Spinal cord (tissue), 10 donors: Measurements from ENCODE around the gene EVI5. TPM values are rescaled to one million over a fixed set of nuclear protein-coding genes. Genes with fewer than 3 reads are reported as not detected.
"Not testable (repeated sequence)": the region's sequence is repeated elsewhere in the genome, so short reads cannot be mapped to it uniquely, and the experiment has no call there.

Experiments
- DNase-seq, 6 donors: peaks; one replicate each; pipeline versions ENCODE4 v3.0.0 to v3.0.0-alpha.2; 2013 to 2015; ENCODE audit warnings: low spot score in 6 of 6, low read depth in 4 of 6
- H3K27ac ChIP-seq: one replicate; pipeline ENCODE4 v1.5.1; 2013; ENCODE audit warnings: low read depth, low read length, control low read depth
- H3K27me3 ChIP-seq: one replicate; pipeline ENCODE4 v1.6.1; 2013; ENCODE audit warnings: low read length; ENCODE audit not compliant: control insufficient read depth, insufficient read depth
- H3K36me3 ChIP-seq: one replicate; pipeline ENCODE4 v1.6.1; 2013; ENCODE audit warnings: low read length; ENCODE audit not compliant: control insufficient read depth, insufficient read depth
- H3K4me1 ChIP-seq: one replicate; pipeline ENCODE4 v1.6.1; 2013; ENCODE audit warnings: low read length; ENCODE audit not compliant: control insufficient read depth, insufficient read depth
- H3K4me3 ChIP-seq: one replicate; pipeline ENCODE4 v1.5.1; 2013; ENCODE audit warnings: low read depth, low read length, control low read depth
- H3K9me3 ChIP-seq: one replicate; pipeline ENCODE4 v1.6.1; 2013; ENCODE audit warnings: low read length; ENCODE audit not compliant: control insufficient read depth, insufficient read depth
- WGBS: methylation state at CpG from one replicate; pipeline ENCODE4 v1.1.5; 2013; ENCODE audit warnings: missing lambda C conversion rate; ENCODE audit not compliant: insufficient coverage; 5-methylcytosine and 5-hydroxymethylcytosine counted together
- polyA plus RNA-seq, 2 donors: library from polyadenylated mRNA; unstranded; fragments of 120-200 nt; gene quantifications; one replicate each; pipeline ENCODE4 v1.2.1, GENCODE V29; 2013; ENCODE audit not compliant: insufficient read length in 2 of 2
- total RNA-seq, 2 donors: library from RNA; depleted of rRNA in 1 of 2; stranded (reverse); fragments of 120-200 nt in 1 of 2; fragments of >200 nt in 1 of 2; gene quantifications; one replicate each; pipeline versions ENCODE4 v1.2.3 to v1.2.4, GENCODE V29; 2013 to 2014
- donor health status: healthy.

Gene EVI5
- total and polyA plus RNA-seq, 4 donors, result 18.9 to 80.5 (median 41.8) TPM

- DNase-seq, result no peak
- peaks cover 3% of the 10 kb centered on the region for H3K36me3 ChIP-seq
- peaks cover 1% of the 10 kb centered on the region for H3K9me3 ChIP-seq
- no peak overlapping the region for H3K4me3 ChIP-seq
- no peaks in the 10 kb centered on the region for H3K27me3 ChIP-seq
- WGBS, result 100% methylated on average over 7 of the region's 13 CpGs
- no peak overlapping the region for H3K27ac ChIP-seq
- H3K4me1 ChIP-seq, result no peaks in the 10 kb centered on the region
These were observed 165.3 kb downstream of the EVI5 start for GRCh38 chr1:92619466-92620189.

GRCh38 chr1:92601044-92601443, 183.9 kb downstream of the EVI5 start:
- no peak overlapping the region for H3K4me3 ChIP-seq
- H3K27me3 ChIP-seq, result no peaks in the 10 kb centered on the region
- H3K4me1 ChIP-seq, result no peaks in the 10 kb centered on the region
- DNase-seq, result no peak
- 100% methylated on average over 1 of the region's 2 CpGs for whole genome bisulfite sequencing
- H3K36me3 ChIP-seq, result peaks cover 3% of the 10 kb centered on the region
- no peaks in the 10 kb centered on the region for H3K9me3 ChIP-seq
- no peak overlapping the region for H3K27ac ChIP-seq

GRCh38 chr1:92599184-92599583, 185.7 kb downstream of the EVI5 start:
- Histone ChIP-seq H3K4me3 (no peak overlapping the region), H3K27ac (no peak overlapping the region), H3K9me3 (no peaks in the 10 kb centered on the region), H3K36me3 (peaks cover 3% of the 10 kb centered on the region), H3K4me1 (no peaks in the 10 kb centered on the region), H3K27me3 (no peaks in the 10 kb centered on the region)
- peak in 3 of 6 donors; percentile 9 to 57 (median 30) for DNase-seq
- WGBS, result no CpG with 5 or more reads among the region's 2 CpGs

GRCh38 chr1:92589361-92589760, 195.5 kb downstream of the EVI5 start:
- not testable (repeated sequence) for H3K27me3 ChIP-seq, H3K36me3 ChIP-seq, DNase-seq, H3K9me3 ChIP-seq, H3K4me1 ChIP-seq, H3K27ac ChIP-seq, H3K4me3 ChIP-seq
- 81% methylated on average over 8 of the region's 9 CpGs for WGBS

GRCh38 chr1:92587445-92587844, 197.5 kb downstream of the EVI5 start:
- no peak overlapping the region for H3K4me3 ChIP-seq
- no peak for DNase-seq
- H3K9me3 ChIP-seq, result no peaks in the 10 kb centered on the region
- no peaks in the 10 kb centered on the region for H3K4me1 ChIP-seq
- H3K36me3 ChIP-seq, result peaks cover 2% of the 10 kb centered on the region
- no CpG with 5 or more reads among the region's 2 CpGs for WGBS
- H3K27ac ChIP-seq, result no peak overlapping the region
- no peaks in the 10 kb centered on the region for H3K27me3 ChIP-seq

- no peaks in the 10 kb centered on the region for H3K27me3 ChIP-seq
- no peak for DNase-seq
- H3K4me3 ChIP-seq, result no peak overlapping the region
- H3K27ac ChIP-seq, result no peak overlapping the region
- H3K9me3 ChIP-seq, result no peaks in the 10 kb centered on the region
- H3K36me3 ChIP-seq, result peaks cover 2% of the 10 kb centered on the region
- no peaks in the 10 kb centered on the region for H3K4me1 ChIP-seq
These were observed 199.1 kb downstream of the EVI5 start for GRCh38 chr1:92585831-92586230.

- H3K4me1 ChIP-seq, H3K9me3 ChIP-seq, DNase-seq, H3K27me3 ChIP-seq, H3K27ac ChIP-seq, H3K36me3 ChIP-seq, H3K4me3 ChIP-seq: not testable (repeated sequence)
- WGBS, result no CpG with 5 or more reads among the region's 5 CpGs
These were observed 200.1 kb downstream of the EVI5 start for GRCh38 chr1:92584810-92585209.

- Histone ChIP-seq H3K4me1 (no peaks in the 10 kb centered on the region), H3K36me3 (peaks cover under 1% of the 10 kb centered on the region), H3K4me3 (no peak overlapping the region), H3K27me3 (no peaks in the 10 kb centered on the region), H3K9me3 (no peaks in the 10 kb centered on the region), H3K27ac (no peak overlapping the region)
- WGBS, result no CpG with 5 or more reads among the region's 7 CpGs
- no peak for DNase-seq
These were observed 200.8 kb downstream of the EVI5 start for GRCh38 chr1:92583821-92584760.

- no peaks in the 10 kb centered on the region for H3K36me3 ChIP-seq
- no peaks in the 10 kb centered on the region for H3K9me3 ChIP-seq
- no peak overlapping the region for H3K4me3 ChIP-seq
- 74% methylated on average over 3 of the region's 5 CpGs for WGBS
- H3K27me3 ChIP-seq, result no peaks in the 10 kb centered on the region
- peaks cover 3% of the 10 kb centered on the region for H3K4me1 ChIP-seq
- peak in 2 of 6 donors; percentile 7 to 17 for DNase-seq
- H3K27ac ChIP-seq, result no peak overlapping the region
These were observed 207.5 kb downstream of the EVI5 start for GRCh38 chr1:92577261-92577895.
